Measurements from ENCODE around the gene DHFR. TPM values are rescaled to one million over a fixed set of nuclear protein-coding genes. Genes with fewer than 3 reads are reported as not detected.

Gene DHFR
- total and polyA plus RNA-seq, 10 donors, result 8.6 to 23.0 (median 16.3) TPM

- H3K9me3 ChIP-seq, result no peaks in the 10 kb centered on the region
- DNase-seq, result no peak
- H3K4me1 ChIP-seq, result no peaks in the 10 kb centered on the region
- intact Hi-C loops (cut with DNase I; ENCODE audit: low total_unique reads), result no loop called here
- no peak overlapping the region for H3K27ac ChIP-seq
- no peak overlapping the region for H3K4me3 ChIP-seq
- H3K27me3 ChIP-seq (replicated peaks in 1 of 7), result no peaks in the 10 kb centered on the region
- TF ChIP-seq POLR2A (IDR thresholded peaks at IDR 0.05), result no peak
- TF ChIP-seq POLR2AphosphoS5 (IDR thresholded peaks at IDR 0.05), result no peak
- no peak for TF ChIP-seq CTCF (IDR thresholded peaks at IDR 0.05 in 8 of 11, conservative IDR thresholded peaks at IDR 0.05 in 3 of 11)
- H3K36me3 ChIP-seq, result peaks cover 0 to 87% (median 20%) of the 10 kb centered on the region in 6 donors
Measured at GRCh38 chr5:80634193-80634592, 20.6 kb downstream of the DHFR start.

- Histone ChIP-seq H3K27ac (no peak overlapping the region), H3K27me3 (replicated peaks in 1 of 7) (no peaks in the 10 kb centered on the region), H3K9me3 (no peaks in the 10 kb centered on the region), H3K4me3 (no peak overlapping the region), H3K4me1 (no peaks in the 10 kb centered on the region), H3K36me3 (peaks cover 0 to 81% (median 15%) of the 10 kb centered on the region in 6 donors)
- intact Hi-C loops (cut with DNase I; ENCODE audit: low total_unique reads), result no loop called here
- no peak for DNase-seq
- no peak for TF ChIP-seq POLR2AphosphoS5 (IDR thresholded peaks at IDR 0.05)
- TF ChIP-seq CTCF (IDR thresholded peaks at IDR 0.05 in 8 of 11, conservative IDR thresholded peaks at IDR 0.05 in 3 of 11), result no peak
- no peak for TF ChIP-seq POLR2A (IDR thresholded peaks at IDR 0.05)
- 86 to 96% (median 92%) methylated on average over 2 of the region's 2 CpGs for WGBS, 5 donors
Measured at GRCh38 chr5:80632700-80633099, 22.1 kb downstream of the DHFR start.

GRCh38 chr5:80631278-80632259 is 23.2 kb downstream of the DHFR start:
- TF ChIP-seq CTCF (IDR thresholded peaks at IDR 0.05 in 8 of 11, conservative IDR thresholded peaks at IDR 0.05 in 3 of 11) (no peak), POLR2A (IDR thresholded peaks at IDR 0.05) (no peak), POLR2AphosphoS5 (IDR thresholded peaks at IDR 0.05) (no peak)
- Histone ChIP-seq H3K9me3 (no peaks in the 10 kb centered on the region), H3K36me3 (peaks cover 0 to 70% (median 11%) of the 10 kb centered on the region in 6 donors), H3K4me1 (no peaks in the 10 kb centered on the region), H3K4me3 (no peak overlapping the region), H3K27ac (no peak overlapping the region), H3K27me3 (replicated peaks in 1 of 7) (no peaks in the 10 kb centered on the region)
- 91 to 94% (median 92%) methylated on average over 11 of the region's 11 CpGs for WGBS, 5 donors
- DNase-seq, result no peak
- intact Hi-C loops (cut with DNase I; ENCODE audit: low total_unique reads), result no loop called here

- no peak overlapping the region for H3K4me3 ChIP-seq
- H3K27me3 ChIP-seq (replicated peaks in 1 of 7), result no peaks in the 10 kb centered on the region
- no peak for DNase-seq
- H3K9me3 ChIP-seq, result no peaks in the 10 kb centered on the region
- no peaks in the 10 kb centered on the region for H3K4me1 ChIP-seq
- intact Hi-C loops (cut with DNase I; ENCODE audit: low total_unique reads), result no loop called here
- H3K27ac ChIP-seq, result peak overlapping the region in 4 of 8 donors; percentile 7 to 64 (median 26)
- H3K36me3 ChIP-seq, result peaks cover 0 to 55% (median 10%) of the 10 kb centered on the region in 6 donors
- TF ChIP-seq CTCF (IDR thresholded peaks at IDR 0.05 in 8 of 11, conservative IDR thresholded peaks at IDR 0.05 in 3 of 11) (no peak), POLR2A (IDR thresholded peaks at IDR 0.05) (no peak), POLR2AphosphoS5 (IDR thresholded peaks at IDR 0.05) (no peak)
Measured at GRCh38 chr5:80629281-80629680, 25.5 kb downstream of the DHFR start.
